ENCODE results near the gene KANK3.
"Not testable (repeated sequence)": the region's sequence is repeated elsewhere in the genome, so short reads cannot be mapped to it uniquely, and the experiment has no call there.

Gene KANK3

DNA sequence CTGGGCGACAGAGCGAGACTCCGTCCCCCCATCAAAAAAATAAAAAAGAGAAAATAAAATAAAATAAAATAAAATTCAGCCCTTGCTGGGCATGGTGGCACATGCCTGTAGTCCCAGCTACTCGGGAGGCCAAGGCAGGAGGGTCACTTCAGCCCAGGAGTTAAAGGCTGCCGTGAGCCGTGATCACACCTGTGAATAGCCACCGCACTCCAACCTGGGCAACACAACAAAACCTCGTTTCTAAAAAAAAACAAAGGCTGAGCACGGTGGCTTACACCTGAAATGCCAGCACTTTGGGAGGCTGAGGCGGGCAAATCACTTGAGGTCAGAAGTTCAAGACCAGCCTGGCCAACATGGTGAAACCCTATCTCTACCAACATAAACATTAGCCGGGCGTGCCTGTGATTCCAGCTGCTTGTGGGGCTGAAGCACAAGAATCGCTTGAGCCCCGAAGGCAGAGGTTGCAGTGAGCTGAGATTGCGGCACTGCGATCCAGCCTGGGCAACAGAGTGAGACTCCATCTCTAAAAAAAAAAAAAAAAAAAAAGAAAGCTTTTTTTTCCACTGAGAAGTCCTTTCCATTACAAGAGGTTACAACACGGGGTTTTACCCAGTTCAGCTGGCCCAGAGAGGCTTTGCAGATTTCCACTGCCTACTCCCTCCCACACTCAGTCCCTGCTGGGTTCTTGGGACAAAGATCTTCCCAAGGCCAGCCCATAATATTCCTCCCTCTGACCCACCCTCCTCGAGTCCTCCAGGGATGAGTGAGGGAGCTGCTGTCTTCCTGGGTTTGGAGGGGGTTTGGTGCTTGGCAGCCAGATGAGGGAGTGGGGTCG lies 27.3 kb upstream of the KANK3 start:
- DNase-seq = no peak

DNA sequence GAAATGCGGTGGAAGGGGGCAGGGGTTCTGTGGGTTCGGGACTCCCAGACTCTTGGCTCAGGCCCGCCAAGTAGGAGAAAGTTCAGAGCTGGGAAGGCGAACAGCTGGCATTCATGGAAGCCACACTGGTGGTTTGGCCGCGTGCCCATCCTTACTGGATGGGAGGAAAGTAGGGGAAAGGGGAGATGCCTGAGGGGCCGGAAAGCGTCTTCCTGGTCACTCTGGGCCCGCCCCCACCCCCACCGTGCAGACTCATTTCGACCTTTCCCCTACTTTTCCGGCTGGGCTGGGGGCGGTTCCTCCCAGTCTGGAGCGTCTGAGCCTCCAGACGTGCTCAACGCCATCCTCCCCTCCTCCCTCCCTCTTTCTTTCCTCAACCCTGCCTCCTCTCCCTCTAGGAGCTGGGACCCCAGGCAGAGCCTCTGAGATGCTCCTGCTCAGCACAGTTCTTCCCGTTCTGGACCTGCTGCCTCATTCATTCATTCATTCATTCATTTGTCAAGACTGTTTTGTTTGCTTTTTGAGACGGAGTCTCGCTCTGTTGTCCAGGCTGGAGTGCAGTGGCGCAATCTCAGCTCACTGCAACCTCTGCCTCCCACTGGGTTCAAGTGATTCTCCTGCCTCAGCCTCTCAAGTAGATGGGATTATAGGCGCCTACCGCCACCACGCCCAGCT lies 24.4 kb upstream of the KANK3 start:
- DNase-seq = peak; percentile 72

DNA sequence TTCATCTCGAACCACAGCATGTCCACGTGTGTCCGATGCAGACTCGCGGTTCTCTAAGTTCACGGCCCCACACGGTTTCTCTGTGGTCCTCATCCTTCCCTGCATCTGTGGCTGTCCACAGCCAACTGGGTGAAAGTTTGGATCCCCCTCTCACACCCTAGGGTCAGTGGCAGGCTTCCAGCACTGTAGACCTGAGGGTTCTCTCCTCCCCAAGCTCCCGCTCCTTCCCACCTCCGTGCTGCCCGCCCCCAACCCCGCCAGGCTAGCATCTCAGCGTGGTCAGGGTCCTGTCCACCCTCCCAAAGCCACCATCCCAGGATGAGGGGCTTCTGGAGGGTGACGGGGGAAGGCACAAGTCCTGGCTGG lies 23.9 kb upstream of the KANK3 start:
- no peak for DNase-seq

DNA sequence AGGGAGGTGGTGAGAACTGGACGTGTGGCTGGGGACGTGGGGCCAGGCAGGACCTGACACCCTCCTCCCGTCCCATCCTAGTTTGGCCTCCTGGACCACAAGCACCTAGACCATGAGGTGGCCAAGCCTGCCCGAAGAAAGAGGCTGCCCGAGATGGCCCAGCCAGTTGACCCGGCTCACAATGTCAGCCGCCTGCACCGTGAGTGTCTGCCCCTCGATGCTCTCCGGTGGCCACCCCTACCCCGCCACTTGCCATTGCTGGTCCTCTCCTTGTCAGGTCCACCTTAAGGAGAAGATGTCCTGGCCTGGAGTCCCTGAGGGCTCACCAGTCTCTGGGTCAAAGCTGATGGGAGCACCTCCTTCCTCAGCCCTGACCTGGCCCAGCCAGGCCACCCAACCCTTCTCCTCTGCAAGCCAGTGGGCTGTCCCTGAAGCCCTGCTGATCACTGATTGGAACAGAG lies 23.1 kb upstream of the KANK3 start:
- DNase-seq = no peak

DNA sequence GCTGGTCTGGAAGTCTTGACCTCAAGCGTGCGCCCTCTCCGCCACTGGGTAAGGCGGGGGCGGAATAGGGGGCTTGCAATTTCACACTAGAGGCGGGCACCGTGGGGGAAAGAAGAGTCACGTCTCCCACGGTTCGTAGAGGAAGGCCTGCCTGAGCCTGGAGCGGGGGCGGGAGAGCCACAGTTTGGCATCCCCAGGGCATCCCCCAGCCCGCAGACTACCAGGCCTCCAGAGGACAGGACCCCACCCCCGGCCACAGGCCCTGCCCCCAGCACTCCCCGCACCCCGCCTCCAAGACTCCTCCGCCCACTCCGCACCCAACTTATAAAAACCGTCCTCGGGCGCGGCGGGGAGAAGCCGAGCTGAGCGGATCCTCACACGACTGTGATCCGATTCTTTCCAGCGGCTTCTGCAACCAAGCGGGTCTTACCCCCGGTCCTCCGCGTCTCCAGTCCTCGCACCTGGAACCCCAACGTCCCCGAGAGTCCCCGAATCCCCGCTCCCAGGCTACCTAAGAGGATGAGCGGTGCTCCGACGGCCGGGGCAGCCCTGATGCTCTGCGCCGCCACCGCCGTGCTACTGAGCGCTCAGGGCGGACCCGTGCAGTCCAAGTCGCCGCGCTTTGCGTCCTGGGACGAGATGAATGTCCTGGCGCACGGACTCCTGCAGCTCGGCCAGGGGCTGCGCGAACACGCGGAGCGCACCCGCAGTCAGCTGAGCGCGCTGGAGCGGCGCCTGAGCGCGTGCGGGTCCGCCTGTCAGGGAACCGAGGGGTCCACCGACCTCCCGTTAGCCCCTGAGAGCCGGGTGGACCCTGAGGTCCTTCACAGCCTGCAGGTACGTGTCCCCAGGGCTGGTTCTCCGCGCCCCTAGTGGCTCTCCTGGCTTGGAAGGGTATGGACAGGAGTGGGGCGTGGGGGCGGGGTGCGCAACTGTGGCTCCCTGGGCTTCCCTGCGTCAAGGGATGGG lies 21.0 kb upstream of the KANK3 start, which contains the start of gene ANGPTL4:
TSS of gene ANGPTL4 (plus strand) at position 353 of the 969 bp plus-strand sequence. CDS start at position 520, 167 bp downstream.
- DNase-seq = no peak

DNA sequence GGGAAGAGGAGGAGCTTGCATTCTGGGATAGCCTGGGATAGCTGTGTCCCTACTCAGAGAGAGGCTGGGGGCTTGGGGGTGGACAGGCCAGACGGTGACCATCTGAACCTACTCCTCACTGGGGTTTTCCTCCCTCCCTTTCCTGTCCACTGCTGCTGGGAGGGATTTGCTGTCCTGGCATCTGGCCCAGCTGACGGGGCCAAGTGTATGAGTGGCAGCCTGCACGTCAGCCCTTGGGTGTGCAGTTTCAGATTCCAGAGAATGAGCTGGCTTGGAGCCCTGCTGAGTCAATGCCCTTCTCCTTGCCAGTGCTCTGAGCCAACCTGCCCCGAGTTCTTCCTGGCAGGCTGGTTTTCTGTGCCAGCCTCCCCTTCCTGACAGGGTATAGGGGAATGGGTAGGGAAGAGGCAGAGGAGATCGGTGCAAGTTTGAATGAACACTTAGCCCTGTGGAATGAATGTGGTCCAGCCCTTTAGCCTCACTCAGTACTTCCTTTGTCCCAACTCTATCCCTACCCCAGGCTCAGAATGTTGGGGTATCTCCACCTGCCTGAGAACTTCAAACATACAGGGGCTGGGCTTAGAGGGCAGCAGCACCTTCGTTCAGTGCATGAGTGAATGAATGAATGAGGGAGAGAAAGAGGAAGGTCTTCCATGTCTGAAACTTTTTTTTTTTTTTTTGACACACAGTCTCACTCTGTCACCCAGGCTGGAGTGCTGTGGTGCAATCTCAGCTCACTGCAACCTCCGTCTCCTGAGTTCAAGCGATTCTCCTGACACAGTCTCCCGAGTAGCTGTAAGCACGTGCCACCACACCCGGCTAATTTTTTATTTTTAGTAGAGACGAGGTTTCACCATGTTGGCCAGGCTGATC lies 19.1 kb upstream of the KANK3 start:
- DNase-seq = peak; percentile 73

DNA sequence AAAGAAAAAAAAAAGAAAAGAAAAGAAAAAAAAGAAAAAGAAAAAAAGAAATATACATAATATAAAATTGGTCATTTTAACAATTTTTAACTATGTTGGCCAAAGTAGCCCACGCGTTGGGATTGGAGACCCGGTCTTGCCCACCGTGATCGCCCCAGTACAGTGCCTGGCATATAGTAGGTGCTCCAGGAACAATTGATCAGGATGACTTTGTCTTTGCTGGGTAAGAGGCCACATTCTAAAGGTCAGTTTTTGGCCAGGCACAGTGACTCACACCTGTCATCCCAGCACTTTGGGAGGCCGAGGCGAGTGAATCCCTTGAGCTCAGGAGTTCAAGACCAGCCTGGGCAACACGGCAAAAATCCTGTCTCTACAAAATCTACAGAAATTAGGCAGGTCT lies 17.1 kb upstream of the KANK3 start:
- DNase-seq = no peak

DNA sequence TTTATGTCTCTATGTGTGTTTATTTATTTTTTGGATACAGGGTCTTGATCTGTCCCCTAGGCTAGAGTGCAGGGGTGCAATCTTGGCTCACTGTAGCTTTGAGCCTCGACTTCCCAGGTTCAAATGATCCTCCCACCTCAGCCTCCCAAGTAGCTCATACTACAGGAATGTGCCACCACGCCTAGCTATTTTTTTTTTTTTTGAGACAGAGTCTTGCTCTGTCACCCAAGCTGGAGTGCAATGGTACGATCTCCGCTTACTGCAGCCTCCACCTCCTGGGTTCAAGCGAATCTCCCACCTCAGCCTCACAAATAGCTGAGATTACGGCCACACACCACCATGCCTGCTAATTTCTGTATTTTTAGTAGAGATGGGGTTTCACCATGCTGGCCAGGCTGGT lies 15.9 kb upstream of the KANK3 start:
- no peak for DNase-seq

DNA sequence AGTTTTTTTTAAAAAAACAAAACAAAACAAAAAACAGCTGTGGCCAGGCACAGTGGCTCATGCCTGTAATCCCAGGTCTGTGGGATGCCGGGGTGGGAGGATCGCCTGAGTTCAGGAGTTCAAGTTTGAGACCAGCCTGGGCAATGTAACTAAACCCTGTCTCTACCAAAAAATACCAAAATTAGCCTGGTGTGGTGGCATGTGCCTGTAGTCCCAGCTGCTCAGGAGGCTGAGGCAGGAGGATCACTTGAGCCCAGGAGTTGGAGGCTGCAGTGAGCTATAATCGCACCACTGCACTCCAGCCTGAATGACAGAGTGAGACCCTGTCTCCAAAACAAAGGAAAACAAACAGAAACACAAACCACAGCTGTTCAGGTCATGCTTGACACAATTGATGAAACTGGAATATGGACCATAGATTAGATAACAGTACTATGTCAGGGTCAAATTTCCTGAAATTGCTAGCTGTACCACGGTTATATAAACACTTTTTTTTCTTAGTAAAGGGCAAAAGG lies 14.0 kb upstream of the KANK3 start:
- DNase-seq = no peak

DNA sequence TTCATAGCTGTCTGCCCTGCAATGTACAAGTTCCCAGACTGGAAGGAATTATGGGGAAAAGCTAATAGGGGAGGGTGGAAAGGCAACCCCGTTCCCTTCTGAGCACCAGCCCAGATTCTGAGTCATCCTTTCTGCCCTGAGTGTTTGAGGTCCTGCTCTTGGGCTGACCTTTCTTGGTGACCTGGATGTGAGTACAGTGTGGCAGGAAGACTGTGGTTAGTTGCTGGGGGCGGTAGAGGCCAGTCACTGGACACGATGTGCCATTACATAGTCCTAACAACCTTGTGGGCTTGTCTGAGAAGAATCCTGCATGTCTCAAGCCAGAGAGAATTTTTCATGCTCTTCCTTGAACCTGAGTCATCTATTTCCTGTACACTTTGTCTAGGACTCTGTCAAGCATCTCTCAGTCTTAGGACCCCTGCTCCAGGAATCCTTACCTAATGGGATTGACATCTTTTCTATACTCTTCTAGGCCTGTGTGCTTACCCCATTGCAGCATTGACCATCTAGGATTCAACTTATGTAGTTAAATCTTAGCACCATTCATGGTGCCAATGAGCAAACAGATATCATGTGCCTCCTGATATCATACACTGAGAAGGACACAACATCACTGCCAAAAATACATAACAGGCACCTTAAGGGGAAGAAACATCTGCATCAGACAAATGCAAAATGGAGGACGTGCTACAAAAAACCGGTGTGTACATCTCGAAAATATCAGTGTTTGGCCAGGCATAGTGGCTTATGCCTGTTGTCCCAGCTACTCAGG lies 12.8 kb upstream of the KANK3 start:
- no peak for DNase-seq

DNA sequence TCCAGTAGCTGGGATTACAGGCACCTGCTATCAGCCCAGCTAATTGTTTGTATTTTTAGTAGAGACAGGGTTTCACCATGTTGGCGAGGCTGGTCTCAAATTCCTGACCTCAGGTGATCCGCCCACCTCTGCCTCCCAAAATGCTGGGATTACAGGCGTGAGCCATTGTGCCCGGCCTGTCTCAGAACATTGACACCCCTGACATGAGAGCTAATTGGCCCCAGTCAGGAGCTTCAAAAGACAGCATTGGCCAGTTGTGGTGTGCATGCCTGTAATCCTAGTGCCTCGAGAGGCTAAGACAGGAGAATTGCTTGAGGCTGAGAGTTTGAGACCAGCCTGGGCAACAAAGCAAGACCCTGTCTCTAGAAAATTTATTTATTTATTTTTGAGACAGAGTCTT lies 9.8 kb upstream of the KANK3 start:
- not testable (repeated sequence) for DNase-seq

DNA sequence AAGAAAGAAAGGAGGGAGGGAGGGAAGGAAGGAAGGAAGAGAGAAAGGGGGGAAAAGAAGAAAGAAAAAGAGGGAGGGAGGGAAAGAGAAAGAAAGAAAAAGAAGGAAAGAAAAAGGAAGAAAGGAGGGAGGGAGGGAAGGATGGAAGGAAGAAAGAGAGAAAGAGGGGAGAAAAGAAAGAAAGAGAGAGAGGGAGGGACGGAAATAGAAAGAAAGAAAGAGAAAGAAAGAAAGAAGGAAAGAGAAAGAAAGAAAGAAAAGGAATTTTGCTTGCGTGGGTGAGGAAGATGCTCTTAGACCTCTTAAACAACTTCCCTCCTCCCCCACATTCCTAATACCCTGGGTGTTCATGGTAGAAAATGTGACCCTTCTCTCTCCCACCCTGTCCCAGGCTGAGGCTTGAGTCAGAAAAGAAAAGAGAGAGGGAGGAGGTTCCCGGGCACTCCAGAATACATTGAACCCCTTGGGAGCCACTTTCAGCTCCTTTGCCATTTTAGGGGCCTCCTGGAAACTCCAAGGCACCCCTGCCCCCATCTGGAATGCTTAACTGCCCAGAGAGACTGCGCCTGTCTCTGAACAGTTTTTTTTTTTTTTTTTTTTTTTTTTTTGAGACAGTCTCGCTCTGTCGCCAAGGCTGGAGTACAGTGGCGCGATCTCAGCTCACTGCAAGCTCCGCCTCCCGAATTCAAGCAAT lies 9.2 kb upstream of the KANK3 start:
- no peak for DNase-seq

DNA sequence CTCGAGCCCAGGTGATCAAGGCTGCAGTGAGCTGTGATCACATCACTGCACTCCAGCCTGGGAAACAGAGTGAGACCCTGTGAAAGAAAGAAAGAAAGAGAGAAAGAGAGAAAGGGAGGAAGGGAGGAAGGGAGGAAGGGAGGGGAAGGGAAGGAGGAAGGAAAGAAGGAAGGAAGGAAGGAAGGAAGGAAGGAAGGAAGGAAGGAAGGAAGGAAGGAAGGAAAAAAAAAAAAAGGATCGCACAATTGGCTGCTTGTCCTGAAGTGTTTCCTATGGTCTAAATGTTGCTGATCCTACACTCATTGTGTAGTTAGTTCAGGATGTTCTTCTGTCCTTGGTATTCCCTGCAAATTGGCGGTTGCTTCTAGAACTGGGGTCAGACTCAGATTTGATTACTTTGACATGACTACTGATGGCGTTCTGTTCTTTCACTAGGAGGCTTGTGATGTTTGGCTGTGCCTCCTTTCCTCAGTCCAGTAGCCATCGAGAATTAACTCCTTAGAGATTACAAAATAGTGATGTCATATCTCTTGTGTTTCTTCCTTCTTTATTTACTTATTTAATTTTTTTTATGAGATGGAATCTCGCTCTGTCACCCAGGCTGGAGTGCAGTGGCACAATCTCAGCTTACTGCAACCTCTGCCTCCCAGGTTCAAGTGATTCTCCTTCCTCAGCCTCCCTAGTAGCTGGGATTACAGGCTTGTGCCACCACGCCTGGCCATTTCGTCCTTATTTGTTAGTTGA lies 6.7 kb upstream of the KANK3 start:
- not testable (repeated sequence) for DNase-seq

DNA sequence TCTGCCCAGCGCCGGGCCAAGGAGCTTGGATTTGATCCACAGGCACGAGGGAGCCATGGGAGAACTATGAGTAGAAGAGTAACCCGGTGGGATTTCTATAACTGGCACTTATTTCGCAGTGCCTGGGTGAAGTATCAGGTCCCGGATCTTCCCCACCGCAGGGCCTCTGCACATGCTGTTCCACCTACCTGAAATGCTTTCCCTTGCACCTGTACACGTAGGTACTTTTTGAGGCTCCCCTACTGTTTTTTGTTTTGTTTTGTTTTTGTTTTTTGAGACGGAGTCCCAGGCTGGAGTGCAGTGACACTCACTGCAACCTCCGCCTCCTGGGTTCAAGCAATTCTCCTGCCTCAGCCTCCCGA lies 402 bp upstream of the KANK3 start:
- no peak for DNase-seq

DNA sequence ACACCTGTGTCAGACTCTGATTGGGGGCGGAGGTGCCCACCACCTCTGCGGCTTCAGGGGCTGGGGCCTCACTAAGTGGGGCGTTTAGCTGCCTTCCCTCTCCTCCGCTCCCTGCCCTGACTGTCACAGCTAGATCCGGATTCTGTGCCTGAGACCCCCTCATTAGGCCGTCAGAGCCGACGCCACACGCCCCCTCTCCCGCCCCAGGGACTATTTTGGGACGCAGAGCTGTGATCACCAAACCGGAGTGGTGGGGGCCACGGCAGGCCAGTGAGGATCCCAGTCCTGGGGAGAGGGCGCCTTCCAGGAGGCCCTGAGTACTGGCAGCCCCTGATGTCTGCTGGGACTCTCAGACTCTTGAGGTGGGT lies 762 bp downstream of the KANK3 start:
- DNase-seq = no peak

DNA sequence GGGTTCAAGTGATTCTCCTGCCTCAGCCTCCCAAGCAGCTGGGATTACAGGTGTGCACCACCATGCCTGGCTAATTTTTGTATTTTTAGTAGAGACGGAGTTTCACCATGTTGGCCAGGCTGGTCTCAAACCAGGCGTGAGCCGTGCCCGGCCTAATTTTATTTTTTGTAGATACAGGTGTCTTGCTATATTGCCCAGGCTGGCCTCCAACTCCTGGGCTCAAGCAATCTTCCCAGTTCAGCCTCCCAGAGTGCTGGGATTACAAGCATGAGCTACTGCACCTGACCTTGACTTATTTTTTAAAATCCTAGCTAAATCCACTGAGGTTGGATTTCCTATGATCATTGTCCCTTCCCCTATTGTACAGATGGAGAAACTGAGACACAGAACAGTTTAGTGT lies 1.6 kb downstream of the KANK3 start:
- DNase-seq = not testable (repeated sequence)

DNA sequence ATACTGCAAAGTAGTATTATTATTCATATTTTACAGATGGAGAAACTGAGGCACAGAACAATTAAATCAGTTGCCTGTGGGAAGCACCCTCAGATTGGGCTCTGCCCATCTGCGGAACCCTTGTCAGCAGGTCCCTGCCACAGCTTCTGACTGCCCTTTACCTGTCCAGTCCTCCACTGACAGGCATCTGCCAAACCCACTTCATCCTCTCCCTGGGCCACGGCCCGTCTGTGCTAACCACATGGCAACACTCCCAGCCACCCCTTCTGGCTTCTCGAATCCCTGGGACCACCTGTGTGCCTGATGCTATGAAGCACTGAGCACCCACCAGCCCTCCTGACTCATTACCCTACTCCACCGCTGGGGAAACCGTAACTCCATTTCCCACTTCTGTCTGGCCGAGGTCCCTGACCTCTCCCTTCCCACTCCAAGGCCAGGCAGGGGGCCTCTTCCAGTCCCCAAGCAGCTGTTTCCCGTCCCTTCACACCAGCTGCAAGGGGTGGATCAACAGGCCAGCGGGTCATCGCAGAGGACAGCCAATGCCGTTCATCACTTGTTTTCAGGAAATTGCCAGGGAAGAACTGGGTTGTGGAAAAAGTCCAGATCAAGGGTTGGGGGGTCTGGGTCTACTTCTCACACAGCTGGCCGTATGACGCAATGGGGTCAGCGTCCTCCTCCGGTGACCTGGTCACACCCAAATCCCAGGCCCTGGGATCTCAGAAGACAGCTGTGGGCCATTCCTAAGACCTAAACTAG lies 2.5 kb downstream of the KANK3 start:
- no peak for DNase-seq

DNA sequence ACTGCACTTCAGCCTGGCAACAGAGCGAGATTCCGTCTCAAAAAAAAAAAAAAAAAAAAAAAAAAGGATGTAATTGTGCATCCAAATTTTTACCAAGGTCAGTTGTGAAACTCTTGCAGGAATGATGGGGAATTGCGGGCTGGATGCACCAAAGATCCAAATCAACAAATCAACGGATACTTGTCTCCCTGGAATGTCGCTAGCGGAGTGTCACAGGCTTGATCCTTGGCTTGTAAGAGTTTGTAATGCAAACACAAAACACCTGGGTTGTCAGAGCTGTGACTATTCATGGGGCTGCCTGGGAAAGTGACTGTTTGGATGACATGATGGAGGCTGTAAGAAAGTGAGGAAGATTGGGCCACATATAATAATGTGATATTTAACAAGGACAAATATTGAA lies 4.2 kb downstream of the KANK3 start:
- no peak for DNase-seq

DNA sequence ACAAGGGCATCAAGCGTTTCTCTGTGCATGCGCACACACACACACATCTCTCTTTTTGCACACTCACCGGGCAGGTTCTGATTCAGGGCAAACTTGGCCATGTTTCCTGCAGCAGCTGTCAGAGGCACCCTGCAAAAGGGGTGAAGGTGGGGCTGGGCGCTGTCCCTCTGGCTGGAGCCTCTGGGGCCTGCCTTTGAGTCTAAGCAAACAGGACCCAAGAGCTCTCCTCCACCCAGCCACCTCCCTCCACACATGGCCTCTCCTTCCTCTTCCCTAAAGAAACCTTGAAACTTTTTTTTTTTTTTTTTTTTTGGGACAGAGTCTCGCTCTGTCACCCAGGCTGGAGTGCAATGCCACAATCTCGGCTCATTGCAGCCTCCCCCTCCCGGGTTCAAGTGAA lies 5.3 kb downstream of the KANK3 start:
- DNase-seq = no peak
